Fibroblast of lung (primary cell): Measurements from ENCODE around the gene RDH5. TPM values are rescaled to one million over a fixed set of nuclear protein-coding genes. Genes with fewer than 3 reads are reported as not detected.

Source experiments
- DNase-seq, 2 donors: peaks; one replicate each; pipeline versions ENCODE4 v3.0.0 to v3.0.0-alpha.2; 2010; ENCODE audit warnings: low read depth in 2 of 2
- H2AFZ ChIP-seq: 2 replicates; pipeline ENCODE4 v1.5.1; 2012; ENCODE audit warnings: low read length, control low read depth, inconsistent platforms
- H3K27ac ChIP-seq: 2 replicates; pipeline ENCODE4 v1.5.1; 2011; ENCODE audit warnings: low read length, control low read depth; ENCODE audit not compliant: insufficient read depth
- H3K27me3 ChIP-seq: 2 replicates; pipeline ENCODE4 v1.5.1; 2011; ENCODE audit warnings: mild to moderate bottlenecking, low read length; ENCODE audit not compliant: control insufficient read depth, insufficient read depth
- H3K36me3 ChIP-seq: 2 replicates; pipeline ENCODE4 v1.5.1; 2011; ENCODE audit warnings: low read length; ENCODE audit not compliant: control insufficient read depth, insufficient read depth
- H3K4me1 ChIP-seq: 2 replicates; pipeline ENCODE4 v1.5.1; 2011; ENCODE audit warnings: low read length; ENCODE audit not compliant: control insufficient read depth, insufficient read depth; ENCODE audit errors: extremely low read depth
- H3K4me2 ChIP-seq: 2 replicates; pipeline ENCODE4 v1.5.1; 2011; ENCODE audit warnings: low read length, control low read depth; ENCODE audit not compliant: insufficient read depth; ENCODE audit errors: extremely low read depth
- H3K4me3 ChIP-seq, 4 experiments: fragments of 200-600 bp in 1 of 4; sonication (generic) in 1 of 4; replicated peaks in 1 of 4; 2 replicates each; pipeline ENCODE4 v1.5.1; 2011 to 2016; ENCODE audit warnings: low read length in 4 of 4, low read depth in 3 of 4, mild to moderate bottlenecking in 3 of 4, control low read depth in 2 of 4, inconsistent platforms in 1 of 4, mixed read lengths in 1 of 4; ENCODE audit not compliant: insufficient read depth in 1 of 4; ENCODE audit errors: control extremely low read depth in 1 of 4
- H3K79me2 ChIP-seq: 2 replicates; pipeline ENCODE4 v1.5.1; 2012; ENCODE audit warnings: mild to moderate bottlenecking, low read length, inconsistent platforms; ENCODE audit not compliant: control insufficient read depth, insufficient read depth
- H3K9ac ChIP-seq: 2 replicates; pipeline ENCODE4 v1.5.1; 2011; ENCODE audit warnings: mild to moderate bottlenecking, low read length, control low read depth; ENCODE audit not compliant: insufficient read depth
- H3K9me3 ChIP-seq: 2 replicates; pipeline ENCODE4 v1.5.1; 2012; ENCODE audit warnings: low read depth, low read length; ENCODE audit not compliant: control insufficient read depth, insufficient read depth
- H4K20me1 ChIP-seq: 2 replicates; pipeline ENCODE4 v1.5.1; 2011; ENCODE audit warnings: low read length; ENCODE audit not compliant: control insufficient read depth, insufficient read depth; ENCODE audit errors: extremely low read depth
- CTCF ChIP-seq, 2 donors: IDR thresholded peaks in 1 of 2; conservative IDR thresholded peaks in 1 of 2; 1 replicate in 1 of 2; 2 replicates in 1 of 2; pipeline ENCODE4 v1.5.1; 2011 to 2012; ENCODE audit warnings: low read length in 2 of 2, control low read depth in 1 of 2, inconsistent platforms in 1 of 2, low read depth in 1 of 2, mild to moderate bottlenecking in 1 of 2
- EZH2 ChIP-seq: IDR thresholded peaks from 2 replicates; pipeline ENCODE4 v1.5.1; 2012; ENCODE audit warnings: low read length, control low read depth, mild to moderate bottlenecking; ENCODE audit errors: missing control alignments
- polyA minus RNA-seq: library from RNA; depleted of rRNA, polyadenylated mRNA; stranded (reverse); fragments of >200 nt; gene quantifications from 2 replicates; pipeline ENCODE4 v1.2.3, GENCODE V29; 2011; ENCODE audit warnings: low replicate concordance
- polyA plus RNA-seq, 2 donors: library from polyadenylated mRNA; depleted of rRNA in 1 of 2; stranded (reverse) in 1 of 2; unstranded in 1 of 2; fragments of >200 nt; gene quantifications; 2 replicates each; pipeline ENCODE4 v1.2.1, GENCODE V29; 2011 to 2012; ENCODE audit warnings: missing spikeins in 1 of 2
- total RNA-seq: library from RNA; depleted of rRNA; stranded (reverse); fragments of >200 nt; gene quantifications from 2 replicates; pipeline ENCODE4 v1.2.1, GENCODE V29; 2014

Gene RDH5, protein sequence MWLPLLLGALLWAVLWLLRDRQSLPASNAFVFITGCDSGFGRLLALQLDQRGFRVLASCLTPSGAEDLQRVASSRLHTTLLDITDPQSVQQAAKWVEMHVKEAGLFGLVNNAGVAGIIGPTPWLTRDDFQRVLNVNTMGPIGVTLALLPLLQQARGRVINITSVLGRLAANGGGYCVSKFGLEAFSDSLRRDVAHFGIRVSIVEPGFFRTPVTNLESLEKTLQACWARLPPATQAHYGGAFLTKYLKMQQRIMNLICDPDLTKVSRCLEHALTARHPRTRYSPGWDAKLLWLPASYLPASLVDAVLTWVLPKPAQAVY
- total RNA-seq (12.1 and 49.2 TPM in 2 replicates), polyA plus RNA-seq (11.1 and 16.7 TPM in 2 replicates), polyA minus RNA-seq (5.8 and 17.1 TPM in 2 replicates)
- 12.2 and 18.0 TPM in 2 replicates for polyA plus RNA-seq (2012)

DNA sequence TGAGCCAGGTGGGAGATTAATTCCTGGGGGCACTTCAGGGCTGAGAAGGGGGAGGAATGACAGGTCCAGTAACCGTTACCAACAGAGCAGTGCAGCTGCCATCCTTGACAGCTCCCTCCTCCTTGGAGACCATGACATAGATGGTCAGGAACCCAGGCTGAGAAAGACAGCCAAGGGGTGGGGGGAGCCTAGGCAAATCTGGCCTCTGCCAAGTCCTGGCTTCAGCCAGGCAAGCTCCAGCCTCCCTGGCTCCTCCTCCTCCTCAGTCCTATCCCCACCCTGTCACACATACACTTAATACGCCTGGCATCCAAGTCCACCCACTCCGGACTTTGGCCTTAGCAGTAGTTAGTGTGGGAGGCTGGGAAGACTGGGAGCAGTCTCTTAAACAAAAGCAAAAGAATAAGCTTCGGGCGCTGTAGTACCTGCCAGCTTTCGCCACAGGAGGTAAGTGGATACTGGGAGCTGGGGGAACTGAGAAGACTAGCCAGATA is at the start of gene RDH5:
RDH5 (plus strand) TSS at position 323 of the 494 bp plus-strand sequence. CDS start 792 bp downstream, outside the sequence.
- Histone ChIP-seq H3K27me3 (no peaks in the 10 kb centered on the region), H4K20me1 (no peaks in the 10 kb centered on the region), H3K9me3 (no peaks in the 10 kb centered on the region), H3K9ac (peak within 1 kb of the TSS; percentile 10), H2AFZ (no peak within 1 kb of the TSS), H3K36me3 (peaks cover 10% of the 10 kb centered on the region), H3K27ac (peak within 1 kb of the TSS; percentile 90), H3K4me3 (peak within 1 kb of the TSS; percentile 12 to 43 (median 19)), H3K4me2 (peak within 1 kb of the TSS; percentile 80), H3K79me2 (peaks cover 16% of the 10 kb centered on the region), H3K4me1 (peaks cover 59% of the 10 kb centered on the region)
- DNase-seq = peak; percentile 79 to 96
- TF ChIP-seq EZH2 (no peak), CTCF (conservative IDR thresholded peaks at IDR 0.05 in 1 of 2, IDR thresholded peaks at IDR 0.05 in 1 of 2; ENCODE audit: low read depth in 1 of 2, low read length in 2 of 2) (no peak)

DNA sequence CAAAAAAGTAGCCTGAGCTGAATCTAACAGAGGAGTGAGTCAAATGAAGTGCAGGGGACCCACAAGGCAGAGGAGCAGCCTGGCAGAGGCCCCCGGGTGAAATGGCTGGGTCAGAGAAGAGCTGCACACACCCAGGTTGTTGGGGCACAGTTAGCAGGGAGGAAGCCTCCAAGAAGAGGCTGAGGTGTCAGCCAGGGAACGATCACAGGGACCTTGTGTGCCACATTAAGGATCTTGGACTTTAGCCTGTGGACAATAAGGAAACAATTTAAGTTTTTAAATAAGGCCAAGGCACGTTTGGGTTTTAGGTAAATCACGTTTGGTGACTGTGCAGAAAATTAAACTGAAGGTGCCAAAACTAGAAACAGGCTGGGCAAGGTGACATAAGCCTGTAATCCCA is 48.4 kb upstream of the RDH5 start:
- Histone ChIP-seq H3K9me3 (no peaks in the 10 kb centered on the region), H3K4me1 (no peaks in the 10 kb centered on the region), H2AFZ (no peak overlapping the region), H4K20me1 (no peaks in the 10 kb centered on the region), H3K27ac (no peak overlapping the region), H3K27me3 (no peaks in the 10 kb centered on the region), H3K9ac (no peak overlapping the region), H3K79me2 (no peaks in the 10 kb centered on the region), H3K36me3 (no peaks in the 10 kb centered on the region), H3K4me3 (no peak overlapping the region), H3K4me2 (no peak overlapping the region)
- DNase-seq = no peak
- TF ChIP-seq EZH2 = no peak
- no peak for TF ChIP-seq CTCF (conservative IDR thresholded peaks at IDR 0.05 in 1 of 2, IDR thresholded peaks at IDR 0.05 in 1 of 2; ENCODE audit: low read depth in 1 of 2, low read length in 2 of 2)

DNA sequence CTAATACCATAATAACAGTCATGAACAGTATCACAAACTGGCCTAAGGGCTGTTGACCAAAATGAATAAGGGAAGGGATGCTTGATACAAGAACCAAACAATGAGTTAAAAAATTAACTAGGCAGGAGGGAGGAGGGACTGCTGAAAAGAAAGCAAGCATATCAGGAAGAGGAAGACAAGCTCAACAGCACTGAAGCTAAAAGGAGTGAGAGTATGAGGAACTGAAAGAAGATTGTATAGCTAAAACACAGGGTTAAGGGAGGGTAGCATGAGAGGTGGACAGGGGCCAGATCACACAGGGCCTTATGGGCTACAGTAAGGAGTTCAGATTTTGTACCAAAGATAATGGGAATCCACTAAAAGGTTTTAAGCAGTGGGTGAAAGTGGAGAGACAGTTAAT is 46.6 kb upstream of the RDH5 start:
- Histone ChIP-seq H3K36me3 (no peaks in the 10 kb centered on the region), H2AFZ (no peak overlapping the region), H3K27ac (no peak overlapping the region), H4K20me1 (no peaks in the 10 kb centered on the region), H3K4me3 (no peak overlapping the region), H3K27me3 (no peaks in the 10 kb centered on the region), H3K9me3 (no peaks in the 10 kb centered on the region), H3K9ac (no peak overlapping the region), H3K79me2 (no peaks in the 10 kb centered on the region), H3K4me2 (no peak overlapping the region), H3K4me1 (no peaks in the 10 kb centered on the region)
- no peak for DNase-seq
- TF ChIP-seq CTCF (conservative IDR thresholded peaks at IDR 0.05 in 1 of 2, IDR thresholded peaks at IDR 0.05 in 1 of 2; ENCODE audit: low read depth in 1 of 2, low read length in 2 of 2) (no peak), EZH2 (no peak)
